SKM-1 (cell line): ENCODE results near the gene LSS.
"Not testable (repeated sequence)": the region's sequence is repeated elsewhere in the genome, so short reads cannot be mapped to it uniquely, and the experiment has no call there.

Experiments
- DNase-seq: peaks from one replicate; lab custom pipeline; 2025; ENCODE audit not compliant: unreplicated experiment; lab: John Stamatoyannopoulos, UW

The LSS gene

GRCh38 chr21:46188226-46189212 is 40.1 kb downstream of the LSS start:
- DNase-seq: no peak

GRCh38 chr21:46187814-46188213 is 40.8 kb downstream of the LSS start:
- no peak for DNase-seq

- no peak for DNase-seq
Measured at GRCh38 chr21:46187261-46187660, 41.3 kb downstream of the LSS start.

- no peak for DNase-seq
Measured at GRCh38 chr21:46185716-46186115, 42.9 kb downstream of the LSS start.

GRCh38 chr21:46184625-46185555 is 43.7 kb downstream of the LSS start:
- DNase-seq: peak; percentile 43

- DNase-seq: peak; percentile 17
Measured at GRCh38 chr21:46183910-46184624, 44.5 kb downstream of the LSS start, which contains the start of gene SPATC1L. Gene SPATC1L (minus strand): TSS chr21:46184459. CDS start chr21:46182816, 1,643 bp downstream.

- DNase-seq: not testable (repeated sequence)
Measured at GRCh38 chr21:46183337-46183909, 45.2 kb downstream of the LSS start.

- DNase-seq: no peak
Measured at GRCh38 chr21:46182548-46183336, 45.8 kb downstream of the LSS start.

GRCh38 chr21:46181953-46182547 is 46.5 kb downstream of the LSS start:
- no peak for DNase-seq

GRCh38 chr21:46181436-46181835 is 47.1 kb downstream of the LSS start:
- DNase-seq: no peak

GRCh38 chr21:46180778-46181391 is 47.7 kb downstream of the LSS start:
- DNase-seq: no peak

- no peak for DNase-seq
Measured at GRCh38 chr21:46180079-46180722, 48.4 kb downstream of the LSS start.

GRCh38 chr21:46179708-46180078 is 48.9 kb downstream of the LSS start:
- DNase-seq: no peak

- no peak for DNase-seq
Measured at GRCh38 chr21:46178961-46179360, 49.6 kb downstream of the LSS start.

- not testable (repeated sequence) for DNase-seq
Measured at GRCh38 chr21:46176443-46177129, 52.0 kb downstream of the LSS start.

- no peak for DNase-seq
Measured at GRCh38 chr21:46173573-46173972, 55.0 kb downstream of the LSS start.

GRCh38 chr21:46172863-46173528 is 55.6 kb downstream of the LSS start:
- DNase-seq: no peak
